MM.1S (cell line): Measurements from ENCODE around the gene MTG1.
"Not testable (repeated sequence)": the region's sequence is repeated elsewhere in the genome, so short reads cannot be mapped to it uniquely, and the experiment has no call there.

ENCODE experiments used
- DNase-seq: peaks from one replicate; pipeline ENCODE4 v3.0.0-alpha.2; 2015
- H2AFZ ChIP-seq: fragments of 300-600 bp; sonication (generic); 2 replicates; pipeline ENCODE4 v1.6.0; 2016; ENCODE audit warnings: antibody characterized with exemption, low read length
- H3F3A ChIP-seq: fragments of 300-600 bp; sonication (generic); 2 replicates; pipeline ENCODE4 v1.6.1; 2016; ENCODE audit warnings: mild to moderate bottlenecking, antibody characterized with exemption, low read length, moderate library complexity, mixed read lengths; ENCODE audit not compliant: insufficient read depth
- H3K27ac ChIP-seq: fragments of 300-600 bp; sonication (generic); 2 replicates; pipeline ENCODE4 v1.5.1; 2016; ENCODE audit warnings: mild to moderate bottlenecking, low read length
- H3K27me3 ChIP-seq: fragments of 300-600 bp; sonication (generic); replicated peaks from 2 replicates; pipeline ENCODE4 v1.6.0; 2016; ENCODE audit warnings: low read length; ENCODE audit not compliant: insufficient read depth
- H3K36me3 ChIP-seq: fragments of 300-600 bp; sonication (generic); replicated peaks from 2 replicates; pipeline ENCODE4 v1.6.1; 2016; ENCODE audit warnings: mild to moderate bottlenecking, low read length, mixed read lengths; ENCODE audit not compliant: insufficient read depth
- H3K4me1 ChIP-seq: fragments of 300-600 bp; sonication (generic); 2 replicates; pipeline ENCODE4 v1.6.1; 2016; ENCODE audit warnings: low read length, mixed read lengths
- H3K4me2 ChIP-seq: fragments of 300-600 bp; sonication (generic); 2 replicates; pipeline ENCODE4 v1.6.0; 2016; ENCODE audit warnings: low read depth, low read length
- H3K4me3 ChIP-seq: fragments of 300-600 bp; sonication (generic); 2 replicates; pipeline ENCODE4 v1.5.1; 2016; ENCODE audit warnings: low read length, mixed read lengths
- H3K79me2 ChIP-seq: fragments of 300-600 bp; sonication (generic); 2 replicates; pipeline ENCODE4 v1.6.1; 2016; ENCODE audit warnings: mixed run types, low read length, mixed read lengths
- H3K9ac ChIP-seq: fragments of 300-600 bp; sonication (generic); 2 replicates; pipeline ENCODE4 v1.6.1; 2016; ENCODE audit warnings: low read length, mixed read lengths
- H3K9me2 ChIP-seq: fragments of 300-600 bp; sonication (generic); replicated peaks from 2 replicates; pipeline ENCODE4 v1.6.1; 2016; ENCODE audit warnings: mild to moderate bottlenecking, low read length, mixed read lengths; ENCODE audit not compliant: insufficient read depth
- H3K9me3 ChIP-seq: fragments of 300-600 bp; sonication (generic); replicated peaks from 2 replicates; pipeline ENCODE4 v1.6.1; 2016; ENCODE audit warnings: mild to moderate bottlenecking, low read length, mixed read lengths; ENCODE audit not compliant: insufficient read depth
- H4K20me1 ChIP-seq: fragments of 300-600 bp; sonication (generic); 2 replicates; pipeline ENCODE4 v1.6.1; 2016; ENCODE audit warnings: mild to moderate bottlenecking, low read length, moderate library complexity, mixed read lengths; ENCODE audit not compliant: insufficient read depth
- CTCF ChIP-seq: fragments of 300-600 bp; sonication (generic); IDR thresholded peaks from 2 replicates; pipeline ENCODE4 v1.5.1; 2016; ENCODE audit warnings: antibody characterized with exemption, low read length, mixed read lengths
- EZH2 ChIP-seq: fragments of 300-600 bp; sonication (generic); optimal IDR thresholded peaks from 2 replicates; pipeline ENCODE3; 2017; ENCODE audit warnings: low read depth, mild to moderate bottlenecking, antibody characterized with exemption, low read length, mixed read lengths
- EZH2phosphoT487 ChIP-seq: fragments of 300-600 bp; sonication (generic); IDR thresholded peaks from 2 replicates; pipeline ENCODE4 v1.6.1; 2018; ENCODE audit warnings: antibody characterized with exemption, low read length

MTG1 gene

DNA sequence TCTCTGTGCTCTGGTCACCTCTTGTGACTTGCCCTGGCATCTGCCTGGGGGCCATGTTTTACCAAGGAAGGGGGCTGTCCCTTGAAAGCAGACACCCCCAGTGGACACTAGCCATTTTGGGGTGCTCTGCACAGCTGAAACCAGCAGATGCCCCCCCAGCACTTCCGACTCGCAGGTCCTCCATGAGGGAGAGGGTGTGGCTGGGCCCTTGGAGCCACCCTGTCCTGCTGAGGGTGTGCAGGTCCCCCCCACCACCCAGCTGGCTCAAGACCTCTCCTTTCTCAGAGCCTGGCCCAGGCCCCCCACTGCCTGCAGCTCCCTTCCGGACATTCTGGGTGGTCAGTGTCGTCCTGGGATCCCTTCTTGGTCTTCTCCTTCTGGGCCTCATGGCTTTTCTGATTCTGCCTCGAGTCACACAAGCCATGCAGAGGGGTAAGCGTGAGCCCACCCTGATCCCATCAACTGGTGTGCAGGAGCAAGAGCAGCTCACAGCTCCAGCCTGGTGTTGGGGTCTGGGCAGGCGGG lies 72.1 kb downstream of the MTG1 start:
- no peak overlapping the region for H3K27ac ChIP-seq
- H3K4me3 ChIP-seq = no peak overlapping the region
- no peak overlapping the region for H3K4me2 ChIP-seq
- no peaks in the 10 kb centered on the region for H3F3A ChIP-seq
- no peaks in the 10 kb centered on the region for H4K20me1 ChIP-seq
- H3K9me3 ChIP-seq = no peaks in the 10 kb centered on the region
- no peak overlapping the region for H3K9ac ChIP-seq
- no peaks in the 10 kb centered on the region for H3K79me2 ChIP-seq
- H2AFZ ChIP-seq = no peak overlapping the region
- H3K27me3 ChIP-seq = no peaks in the 10 kb centered on the region
- H3K4me1 ChIP-seq = no peaks in the 10 kb centered on the region
- TF ChIP-seq EZH2 = no peak
- TF ChIP-seq CTCF = no peak
- no peak for TF ChIP-seq EZH2phosphoT487
- H3K9me2 ChIP-seq = no peaks in the 10 kb centered on the region
- no peaks in the 10 kb centered on the region for H3K36me3 ChIP-seq
- DNase-seq = no peak

DNA sequence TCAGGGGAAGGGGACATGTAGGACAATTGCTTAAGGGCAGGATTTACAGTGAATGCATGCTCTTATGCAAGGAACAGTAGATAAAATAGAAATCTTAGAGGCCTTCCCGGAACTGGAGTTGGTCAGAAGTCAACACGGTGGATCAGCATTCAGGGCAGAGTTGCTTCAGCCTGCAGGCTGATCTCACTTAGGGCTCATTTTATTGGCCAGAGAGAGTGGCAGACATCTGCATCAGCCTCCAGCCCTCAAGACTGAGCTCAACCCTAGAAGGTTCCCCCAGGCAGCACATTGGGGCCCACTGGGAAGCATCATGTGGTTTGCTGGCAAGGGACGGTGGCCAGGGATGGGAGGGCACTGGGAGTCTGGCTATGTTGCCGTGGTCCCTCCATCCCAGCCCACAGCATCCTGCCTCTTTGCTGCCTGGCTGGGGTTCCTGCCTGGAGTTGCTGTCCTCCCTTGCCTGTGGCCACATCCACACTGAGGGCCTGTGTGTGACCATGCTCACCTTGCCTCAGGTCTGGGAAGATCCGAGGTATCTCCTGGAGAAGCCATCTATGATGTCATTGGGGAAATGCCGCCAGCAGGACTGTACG lies 72.8 kb downstream of the MTG1 start:
- Histone ChIP-seq H2AFZ (no peak overlapping the region), H3K4me1 (no peaks in the 10 kb centered on the region), H3K4me2 (no peak overlapping the region), H3K9ac (no peak overlapping the region), H3K9me3 (no peaks in the 10 kb centered on the region), H3K9me2 (no peaks in the 10 kb centered on the region), H3K79me2 (no peaks in the 10 kb centered on the region), H3F3A (no peaks in the 10 kb centered on the region), H3K27me3 (no peaks in the 10 kb centered on the region), H4K20me1 (no peaks in the 10 kb centered on the region), H3K4me3 (no peak overlapping the region), H3K36me3 (no peaks in the 10 kb centered on the region), H3K27ac (no peak overlapping the region)
- DNase-seq = no peak
- TF ChIP-seq CTCF (no peak), EZH2 (no peak), EZH2phosphoT487 (no peak)

DNA sequence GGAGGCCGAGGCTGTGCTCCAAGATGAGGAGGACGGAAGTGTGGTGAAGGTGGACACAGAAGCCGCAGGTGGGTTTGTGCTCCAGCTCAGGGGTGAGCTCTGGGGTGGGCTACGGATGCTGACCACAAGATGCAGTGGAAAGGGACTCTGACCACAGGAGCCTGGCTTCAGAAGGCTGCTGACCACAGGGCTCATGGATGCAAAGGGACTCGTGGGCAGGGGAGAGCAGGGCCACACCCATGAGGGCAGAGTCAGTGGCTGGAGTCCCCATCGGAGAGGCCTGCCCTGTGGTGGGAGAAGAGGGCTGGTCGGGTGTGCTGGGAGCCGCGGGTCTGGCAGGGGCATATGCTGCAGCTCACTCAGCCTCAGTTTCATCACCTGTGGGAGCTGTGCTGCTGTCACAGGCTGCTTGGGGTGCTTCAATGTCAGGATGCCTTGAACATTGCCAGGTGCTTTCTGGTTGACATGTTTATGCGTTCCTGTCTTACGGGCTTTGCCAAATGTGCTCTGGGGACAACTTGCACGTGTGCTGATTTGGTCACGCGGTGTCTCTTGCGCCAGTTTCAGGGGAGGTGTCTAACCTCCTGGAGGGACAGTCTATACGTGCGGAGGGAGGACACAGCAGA lies 73.4 kb downstream of the MTG1 start:
- TF ChIP-seq EZH2 (no peak), CTCF (no peak), EZH2phosphoT487 (no peak)
- H3K9me3 ChIP-seq = no peaks in the 10 kb centered on the region
- no peak overlapping the region for H3K4me3 ChIP-seq
- H4K20me1 ChIP-seq = no peaks in the 10 kb centered on the region
- DNase-seq = no peak
- H3K27ac ChIP-seq = no peak overlapping the region
- H3K9me2 ChIP-seq = no peaks in the 10 kb centered on the region
- no peaks in the 10 kb centered on the region for H3F3A ChIP-seq
- no peaks in the 10 kb centered on the region for H3K4me1 ChIP-seq
- no peaks in the 10 kb centered on the region for H3K27me3 ChIP-seq
- no peak overlapping the region for H2AFZ ChIP-seq
- no peak overlapping the region for H3K9ac ChIP-seq
- H3K79me2 ChIP-seq = no peaks in the 10 kb centered on the region
- H3K4me2 ChIP-seq = no peak overlapping the region
- no peaks in the 10 kb centered on the region for H3K36me3 ChIP-seq

DNA sequence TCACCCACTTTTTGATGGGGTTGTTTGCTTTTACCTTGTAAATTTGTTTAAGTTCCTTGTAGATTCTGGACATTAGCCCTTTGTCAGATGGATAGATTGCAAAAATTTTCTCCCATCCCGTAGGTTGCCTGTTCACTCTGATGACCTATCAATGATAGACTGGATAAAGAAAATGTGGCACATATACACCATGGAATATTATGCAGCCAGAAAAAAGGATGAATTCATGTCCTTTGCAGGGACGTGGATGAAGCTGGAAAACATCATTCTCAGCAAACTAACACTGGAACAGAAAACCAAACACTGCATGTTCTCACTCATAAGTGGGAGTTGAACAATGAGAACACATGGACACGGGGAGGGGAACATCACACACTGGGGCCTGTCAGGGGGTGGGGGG lies 75.2 kb downstream of the MTG1 start:
- H3F3A ChIP-seq, H3K9ac ChIP-seq, H3K4me2 ChIP-seq, H3K4me1 ChIP-seq, H3K79me2 ChIP-seq, DNase-seq, H3K36me3 ChIP-seq, H3K27me3 ChIP-seq, H3K27ac ChIP-seq, H4K20me1 ChIP-seq, H3K4me3 ChIP-seq, H3K9me3 ChIP-seq, H2AFZ ChIP-seq, H3K9me2 ChIP-seq: not testable (repeated sequence)
